Epithelial cell of alveolus of lung (primary cell): ENCODE results near the gene LHFPL5. TPM values are rescaled to one million over a fixed set of nuclear protein-coding genes. Genes with fewer than 3 reads are reported as not detected.

Experiments used
- total RNA-seq: library from RNA; depleted of rRNA; stranded (reverse); fragments of >200 nt; gene quantifications from 2 replicates; pipeline ENCODE4 v1.2.1, GENCODE V29; 2015

LHFPL5 gene
- total RNA-seq = not detected in 2 replicates

GRCh38 chr6:35804996-35805736 lies at the start of gene LHFPL5:
Gene LHFPL5 (plus strand): TSS chr6:35805352. CDS start chr6:35805671, 319 bp downstream.

GRCh38 chr6:35776364-35777215 lies 28.6 kb upstream of the LHFPL5 start, which contains the start of gene CLPSL2:
Gene CLPSL2 (plus strand): TSS chr6:35776598. CDS start chr6:35776619, 21 bp downstream.

GRCh38 chr6:35780719-35781118 lies 24.4 kb upstream of the LHFPL5 start, which contains the start of gene CLPSL1:
Gene CLPSL1 (plus strand): TSS chr6:35781019. CDS start chr6:35781111, 92 bp downstream.

Other genes with a start within 250 kb of the LHFPL5 start
- 94.8 and 143 TPM in 2 replicates for gene FKBP5, start 116.4 kb upstream of the LHFPL5 start, total RNA-seq
- gene ARMC12, start 68.3 kb upstream of the LHFPL5 start, total RNA-seq = 0.13 and 3.9 TPM in 2 replicates
- not detected in 2 replicates for gene CLPSL2, start 28.8 kb upstream of the LHFPL5 start, total RNA-seq
- not detected in 2 replicates for gene CLPSL1, start 24.3 kb upstream of the LHFPL5 start, total RNA-seq
- gene CLPS, start 8.0 kb upstream of the LHFPL5 start, total RNA-seq = not detected in 2 replicates
- 51.3 and 57.2 TPM in 2 replicates for gene SRPK1, start 115.7 kb downstream of the LHFPL5 start, total RNA-seq
- gene SLC26A8, start 219.3 kb downstream of the LHFPL5 start, total RNA-seq = not detected in 2 replicates
- gene MAPK14, start 222.5 kb downstream of the LHFPL5 start, total RNA-seq = 38.9 and 64.9 TPM in 2 replicates